DND-41 (cell line): ENCODE data around the gene CLK1.

Source experiments
- CTCF ChIP-seq: IDR thresholded peaks from 2 replicates; pipeline ENCODE4 v1.5.1; 2012; ENCODE audit warnings: borderline replicate concordance, low read length, moderate library complexity, mild to moderate bottlenecking; ENCODE audit not compliant: poor library complexity, severe bottlenecking; ENCODE audit errors: extremely low read depth
- EZH2 ChIP-seq: IDR thresholded peaks from 3 replicates; pipeline ENCODE4 v1.6.1; 2012; ENCODE audit warnings: borderline replicate concordance, low read depth, mild to moderate bottlenecking, moderate library complexity, low read length, inconsistent platforms; ENCODE audit not compliant: severe bottlenecking

GRCh38 chr2:200843993-200844948 lies 20.2 kb downstream of the CLK1 start:
- TF ChIP-seq CTCF: no peak
- no peak for TF ChIP-seq EZH2
